ENCODE results near the gene TNNI3. TPM values are rescaled to one million over a fixed set of nuclear protein-coding genes. Genes with fewer than 3 reads are reported as not detected.

The TNNI3 gene
- total RNA-seq, 1 donor from 2014 or later: 6.0 TPM

DNA sequence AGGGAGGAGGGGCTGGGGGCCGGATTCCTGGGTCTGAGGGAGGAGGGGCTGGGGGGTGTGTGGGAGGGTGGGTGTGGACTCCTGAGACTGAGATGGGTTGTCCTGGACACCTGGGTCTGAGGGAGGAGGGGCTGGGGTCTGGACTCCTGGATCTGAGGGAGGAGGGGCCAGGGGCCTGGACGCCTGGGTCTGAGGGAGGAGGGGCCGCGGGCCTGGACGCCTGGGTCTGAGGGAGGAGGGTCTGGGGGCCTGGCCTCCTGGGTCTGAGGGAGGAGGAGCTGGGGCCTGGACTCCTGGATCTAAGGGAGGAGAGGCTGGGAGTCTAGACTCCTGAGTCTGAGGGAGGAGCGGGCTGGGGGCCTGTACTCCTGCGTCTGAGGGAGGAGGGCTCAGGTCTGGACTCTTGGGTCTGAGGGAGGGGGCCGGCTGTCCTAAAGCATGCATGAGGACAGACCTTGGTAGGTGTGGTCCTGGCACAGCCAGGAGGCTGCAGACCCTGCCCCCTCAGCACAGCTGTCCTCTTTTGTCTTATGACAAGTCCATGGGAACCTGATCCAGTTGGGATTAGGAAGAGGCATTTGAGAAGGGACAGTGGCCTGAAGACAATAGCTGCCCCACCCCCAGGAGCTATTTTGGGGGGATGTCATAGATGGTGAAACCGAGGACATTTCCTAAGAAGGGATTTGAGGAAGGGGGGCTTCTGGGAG, 9.8 kb downstream of the TNNI3 start:
- H3K9me3 Mint-ChIP-seq (ENCODE audit: low read depth): no peaks in the 10 kb centered on the region
- no peak overlapping the region for H3K27ac Mint-ChIP-seq
- DNase-seq (ENCODE audit: low spot score, unreplicated experiment): no peak
- peaks cover 66% of the 10 kb centered on the region for H3K27me3 Mint-ChIP-seq
- H3K4me1 Mint-ChIP-seq (ENCODE audit: low read depth): peaks cover 3% of the 10 kb centered on the region
- no peak overlapping the region for H3K4me3 Mint-ChIP-seq (ENCODE audit: low read depth)
- H3K36me3 Mint-ChIP-seq (ENCODE audit: insufficient read depth): peaks cover 3% of the 10 kb centered on the region
- no peak for TF ChIP-seq CTCF (IDR thresholded peaks at IDR 0.05; ENCODE audit: unreplicated experiment)

DNA sequence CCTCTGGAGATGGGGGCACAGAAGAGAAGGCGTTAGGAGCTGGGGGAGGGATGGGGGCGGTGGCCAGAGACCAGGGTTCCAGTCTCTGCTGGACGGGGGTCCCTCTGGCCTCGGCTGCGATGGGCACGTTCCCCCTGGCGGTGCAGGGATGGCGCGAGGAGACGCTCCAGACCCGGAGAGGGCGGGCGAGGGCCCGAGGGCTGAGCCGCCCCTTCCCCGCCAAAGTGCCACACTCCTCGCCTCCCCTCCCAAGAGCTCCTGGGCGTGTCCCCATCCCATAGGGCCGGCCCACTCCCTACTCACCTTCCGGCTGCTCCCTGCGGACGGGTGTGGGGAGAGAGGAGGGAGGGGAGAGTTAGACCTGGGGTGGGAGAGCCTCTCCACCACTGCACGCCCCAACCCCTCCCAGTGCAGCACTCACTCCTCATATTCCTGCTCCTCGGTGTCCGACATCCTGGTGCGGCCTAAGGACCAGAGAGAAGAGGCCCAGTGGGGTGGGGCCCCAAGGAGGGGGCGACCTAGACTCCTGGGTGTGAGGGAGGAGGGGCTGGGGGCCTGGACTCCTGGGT, 10.7 kb downstream of the TNNI3 start:
- H3K4me1 Mint-ChIP-seq (ENCODE audit: low read depth): peaks cover 3% of the 10 kb centered on the region
- H3K9me3 Mint-ChIP-seq (ENCODE audit: low read depth): no peaks in the 10 kb centered on the region
- no peak overlapping the region for H3K27ac Mint-ChIP-seq
- peaks cover 65% of the 10 kb centered on the region for H3K27me3 Mint-ChIP-seq
- no peak for TF ChIP-seq CTCF (IDR thresholded peaks at IDR 0.05; ENCODE audit: unreplicated experiment)
- H3K4me3 Mint-ChIP-seq (ENCODE audit: low read depth): no peak overlapping the region
- no peak for DNase-seq (ENCODE audit: low spot score, unreplicated experiment)
- peaks cover under 1% of the 10 kb centered on the region for H3K36me3 Mint-ChIP-seq (ENCODE audit: insufficient read depth)

DNA sequence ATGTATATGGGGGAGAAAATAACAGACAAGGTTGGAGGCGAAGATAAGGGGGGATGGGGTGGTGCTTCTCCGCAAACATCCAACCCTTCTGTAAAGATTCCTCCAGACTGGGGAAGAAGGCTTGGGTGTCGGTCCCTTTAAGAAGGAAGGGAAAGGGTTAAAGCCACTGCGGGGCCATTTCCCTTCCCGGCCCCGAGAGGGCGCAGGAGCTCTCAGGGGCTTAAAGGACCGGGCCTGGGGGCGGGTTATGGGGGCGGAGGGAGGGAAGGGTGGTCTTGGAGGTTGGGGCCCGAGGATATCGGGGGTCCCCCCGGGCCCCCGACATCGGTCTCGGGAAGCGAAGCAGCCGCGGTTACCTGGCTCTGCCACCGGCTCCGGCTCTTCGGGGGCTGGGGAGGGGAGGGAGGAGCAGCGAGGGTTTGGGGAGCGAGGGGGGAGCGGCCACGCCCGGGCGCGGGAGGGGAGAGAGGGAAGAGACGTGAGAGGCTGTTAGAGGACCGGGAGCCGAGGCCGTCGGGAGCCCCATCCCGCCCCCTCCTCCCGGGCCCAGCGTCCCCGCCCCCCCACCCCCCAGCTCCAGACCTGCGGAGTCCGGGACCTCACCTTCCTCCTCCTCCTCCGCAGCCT, 11.3 kb downstream of the TNNI3 start:
- Mint-ChIP-seq H3K36me3 (ENCODE audit: insufficient read depth) (no peaks in the 10 kb centered on the region), H3K27me3 (peaks cover 63% of the 10 kb centered on the region), H3K4me3 (ENCODE audit: low read depth) (no peak overlapping the region), H3K9me3 (ENCODE audit: low read depth) (no peaks in the 10 kb centered on the region), H3K4me1 (ENCODE audit: low read depth) (peaks cover 4% of the 10 kb centered on the region), H3K27ac (no peak overlapping the region)
- peak; percentile 55 for TF ChIP-seq CTCF (IDR thresholded peaks at IDR 0.05; ENCODE audit: unreplicated experiment)
- no peak for DNase-seq (ENCODE audit: low spot score, unreplicated experiment)

- H3K27ac Mint-ChIP-seq: no peak overlapping the region
- no peaks in the 10 kb centered on the region for H3K9me3 Mint-ChIP-seq (ENCODE audit: low read depth)
- no peak for DNase-seq (ENCODE audit: low spot score, unreplicated experiment)
- TF ChIP-seq CTCF (IDR thresholded peaks at IDR 0.05; ENCODE audit: unreplicated experiment): no peak
- peaks cover 5% of the 10 kb centered on the region for H3K4me1 Mint-ChIP-seq (ENCODE audit: low read depth)
- no peak overlapping the region for H3K4me3 Mint-ChIP-seq (ENCODE audit: low read depth)
- no peaks in the 10 kb centered on the region for H3K36me3 Mint-ChIP-seq (ENCODE audit: insufficient read depth)
- peaks cover 61% of the 10 kb centered on the region for H3K27me3 Mint-ChIP-seq
These were observed 12.3 kb downstream of the TNNI3 start for GRCh38 chr19:55145232-55145631.

- DNase-seq (ENCODE audit: low spot score, unreplicated experiment): no peak
- Mint-ChIP-seq H3K9me3 (ENCODE audit: low read depth) (no peaks in the 10 kb centered on the region), H3K4me1 (ENCODE audit: low read depth) (peaks cover 2% of the 10 kb centered on the region), H3K27me3 (peaks cover 38% of the 10 kb centered on the region), H3K27ac (no peak overlapping the region), H3K4me3 (ENCODE audit: low read depth) (no peak overlapping the region), H3K36me3 (ENCODE audit: insufficient read depth) (no peaks in the 10 kb centered on the region)
- TF ChIP-seq CTCF (IDR thresholded peaks at IDR 0.05; ENCODE audit: unreplicated experiment): no peak
These were observed 15.8 kb downstream of the TNNI3 start for GRCh38 chr19:55141696-55142095.
